Ovary (tissue), 9 donors: ENCODE results near the gene MYO1F. TPM values are rescaled to one million over a fixed set of nuclear protein-coding genes. Genes with fewer than 3 reads are reported as not detected.

ENCODE experiments used
- DNase-seq, 5 donors: peaks; one replicate each; pipeline ENCODE4 v3.0.0-alpha.2; 2019 to 2020
- H3K27ac ChIP-seq, 2 donors: fragments of 200-600 bp; one replicate each; pipeline versions ENCODE4 v1.5.1 to v1.8.0; 2019 to 2022
- H3K27me3 ChIP-seq: fragments of 200-600 bp; one replicate; pipeline ENCODE4 v1.8.0; 2022
- H3K36me3 ChIP-seq: fragments of 200-600 bp; sonication (generic); one replicate; pipeline ENCODE4 v1.5.1; 2019
- H3K4me1 ChIP-seq: one replicate; pipeline ENCODE4 v1.8.1; 2013; ENCODE audit warnings: mild to moderate bottlenecking, moderate library complexity; ENCODE audit not compliant: insufficient read depth
- H3K4me3 ChIP-seq: fragments of 200-600 bp; sonication (generic); one replicate; pipeline ENCODE4 v1.5.1; 2017
- H3K9me3 ChIP-seq, 2 donors: fragments of 200-600 bp in 1 of 2; sonication (generic) in 1 of 2; one replicate each; pipeline versions ENCODE4 v1.5.1 to v1.8.1; 2013 to 2019; ENCODE audit warnings: mild to moderate bottlenecking in 1 of 2, moderate library complexity in 1 of 2
- EP300 ChIP-seq: sonication (generic); formaldehyde crosslinking; IDR thresholded peaks from one replicate; pipeline ENCODE4 v1.6.1; 2017; ENCODE audit warnings: antibody characterized with exemption
- POLR2A ChIP-seq: fragments of 450-650 bp; IDR thresholded peaks from one replicate; pipeline ENCODE4 v1.6.1; 2017; ENCODE audit warnings: antibody characterized with exemption, mild to moderate bottlenecking, moderate library complexity
- WGBS, 3 donors: extraction: QIAGEN DNeasy Blood & Tissue Kit in 1 of 3; methylation state at CpG; one replicate each; pipeline versions ENCODE4 v1.1.5 to v1.1.7; 2013 to 2017; 5-methylcytosine and 5-hydroxymethylcytosine counted together
- intact Hi-C, 4 donors: fragments of 100-400 bp; cut with DNase I; formaldehyde crosslinking; loops; one replicate each; pipeline versions ENCODE4 v1.11.0 to v1.15.1; 2022 to 2023
- polyA plus RNA-seq, 2 donors: library from polyadenylated mRNA; stranded (reverse); fragments of 200-250 nt in 1 of 2; fragments of 350-450 nt in 1 of 2; fragmentation: Illumina TruSeq in 1 of 2; extraction: RNeasy Lipid Tissue Mini Kit (QIAGEN cat#74804) in 1 of 2; gene quantifications; one replicate each; pipeline ENCODE4 v1.2.3, GENCODE V29; 2013 to 2014
- total RNA-seq, 7 donors: library from RNA; depleted of rRNA in 2 of 7; stranded (reverse); fragments of >200 nt in 2 of 7; fragmentation: NEBNext Ultra II Directional in 3 of 7; extraction: Animal tissue kit (Norgen Biotek cat#: 25700) in 3 of 7; gene quantifications; one replicate each; pipeline versions ENCODE4 v1.1.0 to v1.2.4, GENCODE V29; 2016 to 2023
- TF ChIP-seq, protein P1 (sequence below), 3 donors: fragments of 450-650 bp in 2 of 3; fragments of 200-600 bp in 1 of 3; IDR thresholded peaks; one replicate each; pipeline versions ENCODE4 v1.5.1 to v1.8.0; 2016 to 2022; ENCODE audit warnings: antibody characterized with exemption in 3 of 3, mild to moderate bottlenecking in 1 of 3
- donor health status: DM: no; HTN: no; CAD: no; lungs with moderate emphysema.
- donor health status: DM: no; HTN: no; CAD: no.
- donor health status: Bipolar disorder and iron deficiency.
- donor health status: DM: yes; HTN: yes; CAD: no.
- donor health status: DM: no; HTN: no; CAD: no.
- donor health status: DM: yes; HTN: yes; CAD: no.

MYO1F gene
- total and polyA plus RNA-seq, 9 donors = 3.5 to 13.6 (median 5.4) TPM

DNA sequence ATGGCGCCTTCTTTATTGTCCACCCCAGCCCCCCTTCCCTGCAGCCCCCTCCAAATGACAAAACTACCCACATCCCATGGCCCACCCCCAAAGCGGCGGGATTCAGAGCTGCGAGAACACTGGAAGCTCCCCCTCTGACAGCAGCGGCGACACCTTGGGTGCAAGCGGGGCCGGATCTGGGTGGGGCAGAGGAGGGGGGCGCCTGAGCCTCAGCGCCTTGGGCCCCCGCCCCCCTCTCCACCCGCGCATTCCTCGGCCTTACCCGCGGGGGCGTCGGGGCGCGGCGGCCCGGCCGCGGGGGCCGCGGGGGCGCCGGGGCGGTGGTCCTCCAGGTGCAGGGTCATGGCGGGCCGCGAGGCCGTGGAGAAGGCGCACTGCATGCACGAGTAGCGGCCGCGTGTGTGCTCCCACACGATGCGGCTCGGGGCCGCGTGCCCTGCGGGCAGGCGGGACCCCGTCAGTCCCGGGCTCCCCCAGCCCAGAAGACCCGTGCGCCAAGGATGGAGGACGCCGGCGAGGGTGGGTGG is 66.6 kb downstream of the MYO1F start:
- no peak for DNase-seq

DNA sequence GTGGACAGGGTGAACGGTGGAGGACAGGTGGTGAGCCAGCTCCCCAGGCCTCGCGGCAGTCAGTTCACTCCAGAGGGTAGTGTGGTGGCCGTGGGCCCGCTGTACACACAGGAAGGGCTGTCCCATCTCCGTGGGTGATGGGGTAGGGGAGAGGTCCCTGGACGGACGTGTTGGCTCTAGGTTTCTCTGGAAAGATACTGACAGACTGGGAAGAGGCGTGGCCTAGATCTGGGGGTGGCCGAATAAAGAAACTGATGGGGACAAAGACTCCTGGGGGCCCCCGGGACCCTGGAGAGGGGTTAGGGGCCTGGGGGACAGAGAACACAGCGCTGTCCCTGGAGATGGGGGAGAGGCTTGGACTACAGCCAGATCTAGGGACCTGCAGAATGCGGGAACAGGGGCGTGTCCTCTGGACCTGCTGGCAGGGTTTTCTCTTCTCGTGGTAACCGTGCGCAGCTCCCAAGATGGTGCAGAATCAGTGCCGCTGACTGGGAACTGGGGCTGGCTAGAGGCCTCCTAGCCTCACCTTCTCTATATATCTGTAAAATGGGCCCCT is 70.8 kb downstream of the MYO1F start:
- H3K27me3 ChIP-seq = no peaks in the 10 kb centered on the region
- peak overlapping the region; percentile 45 for H3K4me3 ChIP-seq
- WGBS, 3 donors = 21 to 25% (median 24%) methylated on average over 18 of the region's 18 CpGs
- peak overlapping the region in 1 of 2 donors; percentile 46 for H3K27ac ChIP-seq
- peaks cover 2% of the 10 kb centered on the region for H3K4me1 ChIP-seq
- no peak for DNase-seq
- TF ChIP-seq POLR2A (no peak), EP300 (no peak)
- TF ChIP-seq, protein P1, sequence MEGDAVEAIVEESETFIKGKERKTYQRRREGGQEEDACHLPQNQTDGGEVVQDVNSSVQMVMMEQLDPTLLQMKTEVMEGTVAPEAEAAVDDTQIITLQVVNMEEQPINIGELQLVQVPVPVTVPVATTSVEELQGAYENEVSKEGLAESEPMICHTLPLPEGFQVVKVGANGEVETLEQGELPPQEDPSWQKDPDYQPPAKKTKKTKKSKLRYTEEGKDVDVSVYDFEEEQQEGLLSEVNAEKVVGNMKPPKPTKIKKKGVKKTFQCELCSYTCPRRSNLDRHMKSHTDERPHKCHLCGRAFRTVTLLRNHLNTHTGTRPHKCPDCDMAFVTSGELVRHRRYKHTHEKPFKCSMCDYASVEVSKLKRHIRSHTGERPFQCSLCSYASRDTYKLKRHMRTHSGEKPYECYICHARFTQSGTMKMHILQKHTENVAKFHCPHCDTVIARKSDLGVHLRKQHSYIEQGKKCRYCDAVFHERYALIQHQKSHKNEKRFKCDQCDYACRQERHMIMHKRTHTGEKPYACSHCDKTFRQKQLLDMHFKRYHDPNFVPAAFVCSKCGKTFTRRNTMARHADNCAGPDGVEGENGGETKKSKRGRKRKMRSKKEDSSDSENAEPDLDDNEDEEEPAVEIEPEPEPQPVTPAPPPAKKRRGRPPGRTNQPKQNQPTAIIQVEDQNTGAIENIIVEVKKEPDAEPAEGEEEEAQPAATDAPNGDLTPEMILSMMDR (IDR thresholded peaks at IDR 0.05) = peak in 1 of 3 donors; percentile 23
- intact Hi-C loops = loop anchor here in 3 of 4 donors (5.0 to 10.0 kb wide), 4 partner anchors 94 to 154 kb away; partner anchors contain the start of gene MARCHF2 (in 1 of the 3)
- H3K36me3 ChIP-seq = no peaks in the 10 kb centered on the region
- no peaks in the 10 kb centered on the region for H3K9me3 ChIP-seq

More for the DNA sequence above, 66.6 kb downstream of the MYO1F start:
- Histone ChIP-seq H3K27ac (no peak overlapping the region), H3K4me3 (no peak overlapping the region), H3K4me1 (peaks cover 13% of the 10 kb centered on the region), H3K27me3 (no peaks in the 10 kb centered on the region), H3K9me3 (no peaks in the 10 kb centered on the region), H3K36me3 (no peaks in the 10 kb centered on the region)
- TF ChIP-seq POLR2A = no peak
- TF ChIP-seq, protein P1 (IDR thresholded peaks at IDR 0.05) = no peak
- no peak for TF ChIP-seq EP300
- intact Hi-C loops = no loop called here
- 66 to 73% (median 66%) methylated on average over 45 to 52 of the region's 52 CpGs for WGBS, 3 donors

DNA sequence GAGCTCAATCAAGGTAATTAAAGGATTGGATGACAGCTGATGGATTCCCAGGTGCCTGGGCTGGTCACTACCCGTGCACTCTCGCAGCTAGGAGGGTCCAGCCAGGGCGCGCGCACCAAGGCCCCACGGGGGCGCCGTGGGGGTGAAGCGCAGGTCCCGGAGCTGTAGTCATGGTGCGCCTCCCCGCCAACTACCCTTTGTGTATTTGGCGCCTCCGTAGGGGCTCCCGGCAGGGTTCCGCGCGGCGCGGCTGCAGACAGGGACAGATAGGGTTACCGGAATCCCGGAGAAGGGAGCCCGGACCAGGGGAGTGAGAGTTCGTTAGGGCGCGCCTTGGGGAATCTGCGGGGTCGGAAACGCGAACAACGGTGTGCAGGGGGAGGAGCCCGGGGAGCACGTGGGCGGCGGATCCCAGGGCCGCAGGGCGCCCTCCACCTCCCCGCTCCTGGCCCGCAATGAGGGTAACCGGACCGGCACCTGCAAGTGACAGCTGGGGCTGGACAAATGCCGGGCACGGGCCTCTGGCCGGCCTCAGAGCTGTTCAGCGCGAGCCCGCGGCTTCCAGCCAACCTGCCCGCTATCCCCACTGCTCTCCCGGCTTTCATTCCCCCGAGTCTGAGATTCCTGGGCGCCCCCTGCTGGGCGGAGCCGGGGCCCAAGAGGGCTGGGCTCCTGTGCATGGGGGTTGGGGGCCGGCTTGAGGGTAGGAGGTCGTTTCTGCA is 71.4 kb downstream of the MYO1F start:
- Histone ChIP-seq H3K36me3 (no peaks in the 10 kb centered on the region), H3K9me3 (no peaks in the 10 kb centered on the region), H3K4me3 (peak overlapping the region; percentile 45), H3K4me1 (peaks cover 2% of the 10 kb centered on the region), H3K27me3 (no peaks in the 10 kb centered on the region), H3K27ac (peak overlapping the region in 1 of 2 donors; percentile 46)
- TF ChIP-seq, protein P1 (IDR thresholded peaks at IDR 0.05) = peak; percentile 57 to 90 (median 87)
- no peak for TF ChIP-seq POLR2A
- intact Hi-C loops = loop anchor here in 3 of 4 donors (5.0 to 10.0 kb wide), 4 partner anchors 94 to 154 kb away; partner anchors contain the start of gene MARCHF2 (in 1 of the 3)
- WGBS, 3 donors = 0 to 1% (median 0%) methylated on average over 52 to 56 of the region's 56 CpGs
- peak; percentile 76 to 90 (median 86) for DNase-seq

DNA sequence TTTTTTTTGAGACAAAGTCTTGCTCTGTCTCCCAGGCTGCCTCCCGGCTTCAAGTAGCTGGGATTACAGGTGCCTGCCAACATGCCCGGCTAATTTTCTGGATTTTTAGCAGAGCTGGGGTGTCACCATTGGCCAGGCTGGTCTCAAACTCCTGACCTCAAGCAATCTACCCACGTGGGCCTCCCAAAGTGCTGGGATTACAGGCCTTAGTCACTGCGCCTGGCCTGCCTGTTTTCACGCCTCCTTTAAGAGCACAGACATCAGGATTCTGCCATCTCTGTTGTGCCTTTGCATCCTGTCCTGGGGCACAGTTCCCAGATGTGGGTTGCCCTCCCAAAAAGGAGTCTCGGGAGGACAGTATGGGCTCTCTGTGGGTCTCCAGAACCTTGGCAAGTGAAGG is 72.3 kb downstream of the MYO1F start:
- no peak for TF ChIP-seq POLR2A
- TF ChIP-seq, protein P1 (IDR thresholded peaks at IDR 0.05) = no peak
- no peak for TF ChIP-seq EP300
- no peak overlapping the region for H3K27ac ChIP-seq
- H3K9me3 ChIP-seq = no peaks in the 10 kb centered on the region
- H3K4me3 ChIP-seq = no peak overlapping the region
- 69 to 72% (median 72%) methylated on average over 6 of the region's 6 CpGs for WGBS, 3 donors
- H3K4me1 ChIP-seq = peaks cover 2% of the 10 kb centered on the region
- no peaks in the 10 kb centered on the region for H3K36me3 ChIP-seq
- no peak for DNase-seq
- H3K27me3 ChIP-seq = no peaks in the 10 kb centered on the region
- intact Hi-C loops = loop anchor here in 3 of 4 donors (5.0 to 10.0 kb wide), 4 partner anchors 93 to 153 kb away; partner anchors contain the start of gene MARCHF2 (in 1 of the 3)
